DND-41 (cell line): ENCODE measurements around the gene MVB12B.

ENCODE experiments used
- ATAC-seq: fragments of 200-7000 bp; cut with Tn5 transposase; 3 replicates; pipeline ENCODE4 v1.9.1; 2021; ENCODE audit warnings: low read depth; ENCODE audit not compliant: insufficient read depth
- DNase-seq: peaks from one replicate; pipeline ENCODE4 v3.0.0-alpha.2; 2020
- H2AFZ ChIP-seq: 2 replicates; pipeline ENCODE4 v1.6.0; 2012; ENCODE audit warnings: low read depth, low read length
- H3K27ac ChIP-seq: 2 replicates; pipeline ENCODE4 v1.5.1; 2012; ENCODE audit warnings: low read length, inconsistent platforms
- H3K27me3 ChIP-seq: fragments of 200-600 bp; sonication (generic); 2 replicates; pipeline ENCODE4 v1.6.0; 2012; ENCODE audit warnings: low read length, mild to moderate bottlenecking, inconsistent platforms; ENCODE audit not compliant: insufficient read depth, poor library complexity
- H3K36me3 ChIP-seq: 2 replicates; pipeline ENCODE4 v1.5.1; 2012; ENCODE audit warnings: low read length, inconsistent platforms; ENCODE audit not compliant: insufficient read depth
- H3K4me1 ChIP-seq: 2 replicates; pipeline ENCODE4 v1.5.1; 2012; ENCODE audit warnings: mild to moderate bottlenecking, low read length; ENCODE audit not compliant: insufficient read depth
- H3K4me2 ChIP-seq: 2 replicates; pipeline ENCODE4 v1.6.0; 2012; ENCODE audit warnings: mild to moderate bottlenecking, moderate library complexity, low read length, inconsistent platforms; ENCODE audit not compliant: insufficient read depth
- H3K4me3 ChIP-seq, 2 experiments: fragments of 200-600 bp in 1 of 2; shearing (Covaris generic) in 1 of 2; 2 replicates each; pipeline ENCODE4 v1.5.1; 2012 to 2016; ENCODE audit warnings: inconsistent platforms in 2 of 2, low read length in 2 of 2, mild to moderate bottlenecking in 2 of 2, low read depth in 1 of 2, moderate library complexity in 1 of 2
- H3K79me2 ChIP-seq: 2 replicates; pipeline ENCODE4 v1.6.0; 2012; ENCODE audit warnings: low read length, inconsistent platforms; ENCODE audit not compliant: insufficient read depth
- H3K9ac ChIP-seq: 2 replicates; pipeline ENCODE4 v1.6.0; 2012; ENCODE audit warnings: low read depth, mild to moderate bottlenecking, inconsistent platforms, low read length, moderate library complexity
- H3K9me3 ChIP-seq: 2 replicates; pipeline ENCODE4 v1.5.1; 2012; ENCODE audit warnings: low read length, moderate library complexity, mild to moderate bottlenecking, inconsistent platforms; ENCODE audit not compliant: insufficient read depth, severe bottlenecking
- H4K20me1 ChIP-seq: 2 replicates; pipeline ENCODE4 v1.6.0; 2012; ENCODE audit warnings: low read length; ENCODE audit not compliant: insufficient read depth
- EZH2 ChIP-seq: IDR thresholded peaks from 3 replicates; pipeline ENCODE4 v1.6.1; 2012; ENCODE audit warnings: borderline replicate concordance, low read depth, mild to moderate bottlenecking, moderate library complexity, low read length, inconsistent platforms; ENCODE audit not compliant: severe bottlenecking
- TF ChIP-seq, protein P1 (sequence below): IDR thresholded peaks from 2 replicates; pipeline ENCODE4 v1.5.1; 2012; ENCODE audit warnings: borderline replicate concordance, low read length, moderate library complexity, mild to moderate bottlenecking; ENCODE audit not compliant: poor library complexity, severe bottlenecking; ENCODE audit errors: extremely low read depth

The MVB12B gene

DNA sequence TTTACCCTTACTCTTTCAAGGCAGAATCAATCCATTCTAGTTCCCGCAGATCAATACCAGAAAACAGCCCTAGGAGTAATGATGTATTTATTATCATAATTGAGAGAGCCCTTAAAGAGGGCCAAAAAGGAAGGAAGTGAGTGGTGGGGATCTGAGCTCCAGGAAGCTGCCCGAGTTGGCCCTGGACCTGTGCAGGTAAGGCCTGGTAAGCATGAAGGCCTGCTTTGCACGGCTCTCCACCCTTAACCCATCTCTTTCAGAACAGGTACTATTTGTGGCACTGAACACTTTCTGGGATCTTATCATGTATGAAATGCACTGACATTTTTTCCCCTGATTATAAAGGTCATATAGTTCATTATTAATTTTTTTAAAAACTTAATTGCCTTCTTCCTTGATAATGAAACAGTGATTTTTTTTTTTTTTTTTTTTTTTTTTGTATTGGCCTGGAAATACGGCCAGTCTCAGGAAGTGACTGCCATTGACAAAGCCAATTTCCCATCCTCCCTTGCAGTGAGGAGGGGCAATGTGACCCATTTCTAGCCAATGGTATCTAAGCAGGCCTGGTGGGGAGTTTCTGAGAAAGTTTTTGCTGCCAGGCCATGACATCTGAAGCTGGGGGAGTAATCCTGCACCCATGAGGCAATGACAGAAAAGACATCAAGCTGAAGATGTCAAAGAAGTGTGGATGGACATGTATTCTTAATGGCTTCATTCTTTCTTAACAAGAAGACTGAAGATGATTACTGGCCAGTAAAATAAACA is 6.3 kb upstream of the MVB12B start:
- Histone ChIP-seq H3K27me3 (no peaks in the 10 kb centered on the region), H2AFZ (no peak overlapping the region), H3K79me2 (no peaks in the 10 kb centered on the region), H3K27ac (no peak overlapping the region), H3K9ac (no peak overlapping the region), H4K20me1 (no peaks in the 10 kb centered on the region), H3K4me3 (no peak overlapping the region), H3K9me3 (peaks cover 7% of the 10 kb centered on the region), H3K36me3 (no peaks in the 10 kb centered on the region), H3K4me1 (no peaks in the 10 kb centered on the region), H3K4me2 (no peak overlapping the region)
- ATAC-seq (no peak), DNase-seq (no peak)
- TF ChIP-seq EZH2 = no peak
- TF ChIP-seq, protein P1, sequence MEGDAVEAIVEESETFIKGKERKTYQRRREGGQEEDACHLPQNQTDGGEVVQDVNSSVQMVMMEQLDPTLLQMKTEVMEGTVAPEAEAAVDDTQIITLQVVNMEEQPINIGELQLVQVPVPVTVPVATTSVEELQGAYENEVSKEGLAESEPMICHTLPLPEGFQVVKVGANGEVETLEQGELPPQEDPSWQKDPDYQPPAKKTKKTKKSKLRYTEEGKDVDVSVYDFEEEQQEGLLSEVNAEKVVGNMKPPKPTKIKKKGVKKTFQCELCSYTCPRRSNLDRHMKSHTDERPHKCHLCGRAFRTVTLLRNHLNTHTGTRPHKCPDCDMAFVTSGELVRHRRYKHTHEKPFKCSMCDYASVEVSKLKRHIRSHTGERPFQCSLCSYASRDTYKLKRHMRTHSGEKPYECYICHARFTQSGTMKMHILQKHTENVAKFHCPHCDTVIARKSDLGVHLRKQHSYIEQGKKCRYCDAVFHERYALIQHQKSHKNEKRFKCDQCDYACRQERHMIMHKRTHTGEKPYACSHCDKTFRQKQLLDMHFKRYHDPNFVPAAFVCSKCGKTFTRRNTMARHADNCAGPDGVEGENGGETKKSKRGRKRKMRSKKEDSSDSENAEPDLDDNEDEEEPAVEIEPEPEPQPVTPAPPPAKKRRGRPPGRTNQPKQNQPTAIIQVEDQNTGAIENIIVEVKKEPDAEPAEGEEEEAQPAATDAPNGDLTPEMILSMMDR = no peak

DNA sequence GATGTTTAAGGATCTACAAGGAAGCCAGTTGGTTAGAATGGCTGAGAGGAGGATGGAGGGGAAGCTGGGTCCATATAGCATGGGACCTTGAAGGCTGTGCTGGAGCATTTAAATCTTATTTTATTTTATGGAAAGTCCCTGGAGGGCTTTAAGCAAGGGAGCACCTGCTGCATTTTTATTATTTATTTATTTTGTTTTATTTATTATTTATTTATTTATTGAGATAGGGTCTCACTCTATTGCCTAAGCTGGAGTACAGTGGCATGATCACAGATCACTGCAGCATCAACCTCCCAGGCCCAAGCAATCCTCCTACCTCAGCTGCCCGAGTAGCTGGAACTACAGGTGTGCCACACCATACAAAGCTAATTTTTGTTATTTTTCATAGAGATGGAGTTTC is 4.9 kb upstream of the MVB12B start:
- Histone ChIP-seq H3K9me3 (peaks cover 10% of the 10 kb centered on the region), H3K4me1 (peaks cover 9% of the 10 kb centered on the region), H3K36me3 (no peaks in the 10 kb centered on the region), H3K9ac (no peak overlapping the region), H3K4me3 (no peak overlapping the region), H3K27me3 (peaks cover 5% of the 10 kb centered on the region), H3K27ac (no peak overlapping the region), H3K4me2 (no peak overlapping the region), H4K20me1 (no peaks in the 10 kb centered on the region), H3K79me2 (no peaks in the 10 kb centered on the region), H2AFZ (no peak overlapping the region)
- DNase-seq = no peak
- no peak for ATAC-seq
- TF ChIP-seq EZH2 = no peak
- TF ChIP-seq, protein P1 = no peak

DNA sequence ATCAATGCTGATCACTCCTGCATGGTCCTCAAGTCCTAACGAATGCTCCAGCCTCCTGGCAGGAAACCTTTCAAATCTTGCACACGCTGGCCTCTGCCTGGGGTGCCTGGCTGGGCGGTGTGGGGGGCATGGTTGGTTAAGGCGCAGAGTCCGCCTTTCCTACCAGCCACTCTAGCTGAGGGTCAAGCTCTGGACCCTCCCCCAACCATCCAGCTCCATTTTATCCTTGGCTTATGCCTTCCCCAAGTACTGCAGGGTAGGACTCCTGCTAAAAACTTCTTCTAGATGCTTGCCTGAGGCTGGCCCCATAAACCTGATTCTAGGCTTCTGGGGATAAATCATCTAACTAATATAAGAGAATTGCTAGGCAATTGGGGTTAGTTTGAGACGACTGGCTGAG is 808 bp upstream of the MVB12B start:
- TF ChIP-seq, protein P1 = no peak
- no peak for TF ChIP-seq EZH2
- Histone ChIP-seq H3K9ac (peak overlapping the region; percentile 66), H2AFZ (peak overlapping the region; percentile 79), H3K4me3 (peak overlapping the region; percentile 17 to 65; a peak in 3 of 4 replicates), H3K9me3 (peaks cover 10% of the 10 kb centered on the region), H3K27me3 (peaks cover 12% of the 10 kb centered on the region), H3K27ac (0 out of 2 replicates have a peak overlapping the region, but pooled peaks have one; percentile 44), H3K36me3 (no peaks in the 10 kb centered on the region), H3K79me2 (peaks cover 3% of the 10 kb centered on the region; the same call in 1 of the 2 replicates), H3K4me1 (peaks cover 23% of the 10 kb centered on the region), H3K4me2 (peak overlapping the region; percentile 82), H4K20me1 (no peaks in the 10 kb centered on the region)
- no peak for ATAC-seq
- no peak for DNase-seq
